HCT116 (cell line): ENCODE measurements around the gene GPRIN1. TPM values are rescaled to one million over a fixed set of nuclear protein-coding genes. Genes with fewer than 3 reads are reported as not detected.

Experiments used
- ATAC-seq: fragments of 200-7000 bp; cut with Tn5 transposase; 2 replicates; pipeline ENCODE4 v1.9.1; 2020; ENCODE audit warnings: mild to moderate bottlenecking, moderate library complexity
- BruUV-seq: library from RNA; stranded (reverse); fragments of 400-500 nt; replicated peaks from 2 replicates; lab custom pipeline; 2021; lab: Mats Ljungman, UMichigan
- CTCF ChIA-PET: fragments of 300-600 bp; sonication (Branson Sonifier 250); formaldehyde crosslinking; loops from one replicate; lab custom pipeline; 2021; ENCODE audit warnings: antibody characterized with exemption; lab: Charles Lee
- POLR2A ChIA-PET: fragments of 300-600, 350-600 bp; sonication (Branson Sonifier 250); formaldehyde crosslinking; loops from one replicate; lab custom pipeline; 2021; ENCODE audit warnings: antibody characterized with exemption; lab: Charles Lee
- RAD21 ChIA-PET, 2 experiments: fragments of 300-600 bp; sonication (Branson Sonifier 250); formaldehyde crosslinking; loops; one replicate each; lab custom pipeline; 2023; ENCODE audit warnings: low total read pairs in 2 of 2; ENCODE audit not compliant: uncharacterized antibody in 2 of 2, unreplicated experiment in 2 of 2, low non-redundant PET in 1 of 2; lab: Charles Lee
- DNase-seq: peaks from one replicate; pipeline ENCODE4 v3.0.0-alpha.2; 2010; ENCODE audit warnings: low read depth, low spot score
- H2AFZ ChIP-seq: fragments of 200-600 bp; shearing (Covaris generic), sonication (generic); 2 replicates; pipeline ENCODE4 v1.6.1; 2017; ENCODE audit warnings: low read depth, mixed run types, mixed read lengths, antibody characterized with exemption, low read length; ENCODE audit not compliant: poor library complexity, severe bottlenecking
- H3K27ac ChIP-seq: 2 replicates; pipeline ENCODE4 v1.5.1; 2012; ENCODE audit warnings: low read depth, low read length
- H3K27me3 ChIP-seq: fragments of 200-600 bp; sonication (generic); 2 replicates; pipeline ENCODE4 v1.6.1; 2016; ENCODE audit warnings: mixed run types, low read length, mixed read lengths; ENCODE audit not compliant: insufficient read depth
- H3K36me3 ChIP-seq, 2 experiments: fragments of 200-500 bp in 1 of 2; fragments of 200-600 bp in 1 of 2; sonication (Bioruptor generic) in 1 of 2; sonication (generic) in 1 of 2; 2 replicates each; pipeline versions ENCODE4 v1.5.1 to v1.6.1; 2014 to 2016; ENCODE audit warnings: low read length in 2 of 2, inconsistent platforms in 1 of 2, mixed read lengths in 1 of 2, mixed run types in 1 of 2; ENCODE audit not compliant: insufficient read depth in 2 of 2, control insufficient read depth in 1 of 2
- H3K4me1 ChIP-seq, 2 experiments: fragments of 200-600 bp in 1 of 2; sonication (generic) in 1 of 2; 2 replicates each; pipeline versions ENCODE4 v1.5.1 to v1.6.1; 2012 to 2017; ENCODE audit warnings: low read length in 2 of 2, inconsistent platforms in 1 of 2, mild to moderate bottlenecking in 1 of 2, mixed read lengths in 1 of 2, mixed run types in 1 of 2, moderate library complexity in 1 of 2; ENCODE audit not compliant: insufficient read depth in 2 of 2, control insufficient read depth in 1 of 2
- H3K4me2 ChIP-seq: fragments of 200-600 bp; sonication (generic); 2 replicates; pipeline ENCODE4 v1.6.1; 2017; ENCODE audit warnings: mixed run types, low read length, mixed read lengths
- H3K4me3 ChIP-seq, 2 experiments: fragments of 200-600 bp in 1 of 2; sonication (generic) in 1 of 2; replicated peaks in 1 of 2; 2 replicates each; pipeline ENCODE4 v1.5.1; 2011 to 2016; ENCODE audit warnings: low read length in 2 of 2, control low read depth in 1 of 2, low read depth in 1 of 2, mild to moderate bottlenecking in 1 of 2, mixed read lengths in 1 of 2, mixed run types in 1 of 2
- H3K79me2 ChIP-seq: fragments of 200-600 bp; sonication (generic); 2 replicates; pipeline ENCODE4 v1.6.1; 2017; ENCODE audit warnings: mild to moderate bottlenecking, mixed run types, low read length, moderate library complexity, mixed read lengths; ENCODE audit not compliant: insufficient read depth
- H3K9ac ChIP-seq: fragments of 200-600 bp; sonication (generic); 2 replicates; pipeline ENCODE4 v1.6.1; 2016; ENCODE audit warnings: low read length, mixed read lengths
- H3K9me2 ChIP-seq: fragments of 200-600 bp; sonication (generic), shearing (Covaris generic); 2 replicates; pipeline ENCODE4 v1.6.1; 2017; ENCODE audit warnings: mixed run types, mild to moderate bottlenecking, moderate library complexity; ENCODE audit not compliant: insufficient read depth
- H3K9me3 ChIP-seq, 2 experiments: fragments of 200-500 bp in 1 of 2; fragments of 200-600 bp in 1 of 2; sonication (Bioruptor generic) in 1 of 2; sonication (generic) in 1 of 2; 2 replicates each; pipeline ENCODE4 v1.6.1; 2014 to 2017; ENCODE audit warnings: low read length in 2 of 2, mixed read lengths in 2 of 2, inconsistent platforms in 1 of 2, low read depth in 1 of 2, mild to moderate bottlenecking in 1 of 2, mixed run types in 1 of 2, moderate library complexity in 1 of 2; ENCODE audit not compliant: control insufficient read depth in 1 of 2, insufficient read depth in 1 of 2
- H4K20me1 ChIP-seq: fragments of 200-600 bp; sonication (generic), shearing (Covaris generic); 2 replicates; pipeline ENCODE4 v1.6.1; 2017; ENCODE audit warnings: mixed run types, mild to moderate bottlenecking, moderate library complexity; ENCODE audit not compliant: insufficient read depth
- CBX3 ChIP-seq: IDR thresholded peaks from 2 replicates; pipeline ENCODE4 v1.6.1; 2012; ENCODE audit warnings: low read depth
- CEBPB ChIP-seq: IDR thresholded peaks from 2 replicates; pipeline ENCODE4 v1.6.1; 2012; ENCODE audit warnings: low read depth
- EGR1 ChIP-seq: IDR thresholded peaks from 2 replicates; pipeline ENCODE4 v1.6.1; 2012; ENCODE audit warnings: low read depth
- ELF1 ChIP-seq: IDR thresholded peaks from 2 replicates; pipeline ENCODE4 v1.6.1; 2012; ENCODE audit warnings: low read depth, borderline replicate concordance
- EZH2 ChIP-seq: fragments of 200-600 bp; sonication (generic); IDR thresholded peaks from 2 replicates; pipeline ENCODE4 v1.6.1; 2017; ENCODE audit warnings: antibody characterized with exemption, mixed run types
- EZH2phosphoT487 ChIP-seq: fragments of 200-600 bp; IDR thresholded peaks from 2 replicates; pipeline ENCODE4 v1.6.1; 2018; ENCODE audit warnings: antibody characterized with exemption, borderline replicate concordance
- POLR2AphosphoS5 ChIP-seq: IDR thresholded peaks from 2 replicates; pipeline ENCODE4 v1.6.1; 2011; ENCODE audit warnings: mild to moderate bottlenecking, low read depth, low read length, moderate library complexity
- RAD21 ChIP-seq: IDR thresholded peaks from 2 replicates; pipeline ENCODE4 v1.6.1; 2012; ENCODE audit warnings: low read depth, mild to moderate bottlenecking
- SIN3A ChIP-seq: IDR thresholded peaks from 2 replicates; pipeline ENCODE4 v1.6.1; 2012; ENCODE audit warnings: low read depth
- SP1 ChIP-seq: IDR thresholded peaks from 2 replicates; pipeline ENCODE4 v1.6.1; 2012; ENCODE audit warnings: low read depth
- SRF ChIP-seq: IDR thresholded peaks from 2 replicates; pipeline ENCODE4 v1.6.1; 2012; ENCODE audit warnings: low read depth
- TCF7L2 ChIP-seq: IDR thresholded peaks from 2 replicates; pipeline ENCODE4 v1.7.0; 2011; ENCODE audit warnings: borderline replicate concordance, inconsistent platforms; ENCODE audit not compliant: insufficient read depth, insufficient read length; ENCODE audit errors: extremely low read depth
- YY1 ChIP-seq: IDR thresholded peaks from 2 replicates; pipeline ENCODE4 v1.6.1; 2011; ENCODE audit warnings: low read length, low read depth, moderate library complexity, mild to moderate bottlenecking; ENCODE audit not compliant: insufficient replicate concordance; ENCODE audit errors: extremely low read depth
- ZFX ChIP-seq: fragments of 450-650 bp; IDR thresholded peaks from 2 replicates; pipeline ENCODE4 v1.6.1; 2017
- intact Hi-C: fragments of 100-400 bp; cut with micrococcal nuclease; formaldehyde crosslinking; loops from 2 replicates; pipeline ENCODE4 v1.10.0; 2022
- total RNA-seq: library from RNA; stranded (reverse); gene quantifications from one replicate; pipeline ENCODE4 v1.2.1, GENCODE V29; 2021; ENCODE audit not compliant: unreplicated experiment
- TF ChIP-seq, protein P1 (sequence below): IDR thresholded peaks from 2 replicates; pipeline ENCODE4 v1.6.1; 2012
- TF ChIP-seq, protein P2 (sequence below): IDR thresholded peaks from 2 replicates; pipeline ENCODE4 v1.6.1; 2012; ENCODE audit warnings: low read depth
- TF ChIP-seq, protein P3 (sequence below), 3 experiments: fragments of 200-600 bp in 1 of 3; sonication (generic) in 1 of 3; IDR thresholded peaks in 2 of 3; conservative IDR thresholded peaks in 1 of 3; 2 replicates each; pipeline ENCODE4 v1.5.1; 2012 to 2017; ENCODE audit warnings: low read depth in 2 of 3, low read length in 2 of 3, antibody characterized with exemption in 1 of 3, borderline replicate concordance in 1 of 3, control low read depth in 1 of 3, mild to moderate bottlenecking in 1 of 3, mixed read lengths in 1 of 3, mixed run types in 1 of 3, moderate library complexity in 1 of 3; ENCODE audit not compliant: insufficient read depth in 1 of 3
- TF ChIP-seq, protein P4 (sequence below): IDR thresholded peaks from 2 replicates; pipeline ENCODE4 v1.6.1; 2012
- TF ChIP-seq, protein P5 (sequence below): IDR thresholded peaks from 2 replicates; pipeline ENCODE4 v1.6.1; 2011; ENCODE audit warnings: mild to moderate bottlenecking, low read length, moderate library complexity; ENCODE audit not compliant: insufficient replicate concordance; ENCODE audit errors: extremely low read depth

The GPRIN1 gene
- total RNA-seq, 1 experiment from 2014 or later, result 14.2 TPM

DNA sequence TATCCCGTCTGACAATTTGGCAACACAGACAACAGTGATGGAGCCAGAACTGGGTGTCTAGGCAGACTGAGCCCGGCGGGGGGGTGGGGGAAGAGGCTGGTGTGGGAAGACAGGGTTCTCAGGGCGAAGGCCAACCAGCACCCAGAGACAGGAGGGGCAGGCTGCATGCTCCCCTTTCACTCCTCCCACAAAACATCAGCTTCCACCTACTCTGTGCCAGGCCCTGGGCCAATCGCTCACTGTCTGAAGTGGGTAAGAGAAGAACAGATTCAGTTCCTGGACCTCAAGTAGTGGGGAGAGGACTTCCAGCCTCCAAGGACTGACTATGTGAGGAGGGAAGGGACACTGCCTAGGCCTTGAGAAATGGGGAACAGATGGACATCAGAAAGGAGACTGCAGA is 17.6 kb upstream of the GPRIN1 start:
- ChIA-PET RAD21 (no interaction called here), POLR2A (no interaction called here), CTCF (no interaction called here)
- H3K9me3 ChIP-seq, result no peaks in the 10 kb centered on the region
- no peaks in the 10 kb centered on the region for H3K79me2 ChIP-seq
- no peak overlapping the region for H3K4me3 ChIP-seq
- ATAC-seq, result no peak
- H3K4me2 ChIP-seq, result no peak overlapping the region
- H3K36me3 ChIP-seq, result no peaks in the 10 kb centered on the region
- no peak overlapping the region for H3K27ac ChIP-seq
- DNase-seq, result no peak
- no peak overlapping the region for H2AFZ ChIP-seq
- no peak overlapping the region for H3K9ac ChIP-seq
- TF ChIP-seq, protein P1, sequence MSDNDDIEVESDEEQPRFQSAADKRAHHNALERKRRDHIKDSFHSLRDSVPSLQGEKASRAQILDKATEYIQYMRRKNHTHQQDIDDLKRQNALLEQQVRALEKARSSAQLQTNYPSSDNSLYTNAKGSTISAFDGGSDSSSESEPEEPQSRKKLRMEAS, result no peak
- TF ChIP-seq SP1 (no peak), EZH2phosphoT487 (no peak), YY1 (no peak), CBX3 (no peak), ZFX (no peak), ELF1 (no peak), TCF7L2 (no peak), EGR1 (no peak), SRF (no peak), EZH2 (no peak), CEBPB (no peak), POLR2AphosphoS5 (no peak), RAD21 (no peak), SIN3A (no peak)
- TF ChIP-seq, protein P2, sequence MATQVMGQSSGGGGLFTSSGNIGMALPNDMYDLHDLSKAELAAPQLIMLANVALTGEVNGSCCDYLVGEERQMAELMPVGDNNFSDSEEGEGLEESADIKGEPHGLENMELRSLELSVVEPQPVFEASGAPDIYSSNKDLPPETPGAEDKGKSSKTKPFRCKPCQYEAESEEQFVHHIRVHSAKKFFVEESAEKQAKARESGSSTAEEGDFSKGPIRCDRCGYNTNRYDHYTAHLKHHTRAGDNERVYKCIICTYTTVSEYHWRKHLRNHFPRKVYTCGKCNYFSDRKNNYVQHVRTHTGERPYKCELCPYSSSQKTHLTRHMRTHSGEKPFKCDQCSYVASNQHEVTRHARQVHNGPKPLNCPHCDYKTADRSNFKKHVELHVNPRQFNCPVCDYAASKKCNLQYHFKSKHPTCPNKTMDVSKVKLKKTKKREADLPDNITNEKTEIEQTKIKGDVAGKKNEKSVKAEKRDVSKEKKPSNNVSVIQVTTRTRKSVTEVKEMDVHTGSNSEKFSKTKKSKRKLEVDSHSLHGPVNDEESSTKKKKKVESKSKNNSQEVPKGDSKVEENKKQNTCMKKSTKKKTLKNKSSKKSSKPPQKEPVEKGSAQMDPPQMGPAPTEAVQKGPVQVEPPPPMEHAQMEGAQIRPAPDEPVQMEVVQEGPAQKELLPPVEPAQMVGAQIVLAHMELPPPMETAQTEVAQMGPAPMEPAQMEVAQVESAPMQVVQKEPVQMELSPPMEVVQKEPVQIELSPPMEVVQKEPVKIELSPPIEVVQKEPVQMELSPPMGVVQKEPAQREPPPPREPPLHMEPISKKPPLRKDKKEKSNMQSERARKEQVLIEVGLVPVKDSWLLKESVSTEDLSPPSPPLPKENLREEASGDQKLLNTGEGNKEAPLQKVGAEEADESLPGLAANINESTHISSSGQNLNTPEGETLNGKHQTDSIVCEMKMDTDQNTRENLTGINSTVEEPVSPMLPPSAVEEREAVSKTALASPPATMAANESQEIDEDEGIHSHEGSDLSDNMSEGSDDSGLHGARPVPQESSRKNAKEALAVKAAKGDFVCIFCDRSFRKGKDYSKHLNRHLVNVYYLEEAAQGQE, result no peak
- TF ChIP-seq, protein P3, sequence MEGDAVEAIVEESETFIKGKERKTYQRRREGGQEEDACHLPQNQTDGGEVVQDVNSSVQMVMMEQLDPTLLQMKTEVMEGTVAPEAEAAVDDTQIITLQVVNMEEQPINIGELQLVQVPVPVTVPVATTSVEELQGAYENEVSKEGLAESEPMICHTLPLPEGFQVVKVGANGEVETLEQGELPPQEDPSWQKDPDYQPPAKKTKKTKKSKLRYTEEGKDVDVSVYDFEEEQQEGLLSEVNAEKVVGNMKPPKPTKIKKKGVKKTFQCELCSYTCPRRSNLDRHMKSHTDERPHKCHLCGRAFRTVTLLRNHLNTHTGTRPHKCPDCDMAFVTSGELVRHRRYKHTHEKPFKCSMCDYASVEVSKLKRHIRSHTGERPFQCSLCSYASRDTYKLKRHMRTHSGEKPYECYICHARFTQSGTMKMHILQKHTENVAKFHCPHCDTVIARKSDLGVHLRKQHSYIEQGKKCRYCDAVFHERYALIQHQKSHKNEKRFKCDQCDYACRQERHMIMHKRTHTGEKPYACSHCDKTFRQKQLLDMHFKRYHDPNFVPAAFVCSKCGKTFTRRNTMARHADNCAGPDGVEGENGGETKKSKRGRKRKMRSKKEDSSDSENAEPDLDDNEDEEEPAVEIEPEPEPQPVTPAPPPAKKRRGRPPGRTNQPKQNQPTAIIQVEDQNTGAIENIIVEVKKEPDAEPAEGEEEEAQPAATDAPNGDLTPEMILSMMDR (IDR thresholded peaks at IDR 0.05 in 2 of 3, conservative IDR thresholded peaks at IDR 0.05 in 1 of 3; ENCODE audit: borderline replicate concordance in 1 of 3, insufficient read depth in 1 of 3, low read depth in 2 of 3, low read length in 2 of 3), result no peak
- TF ChIP-seq, protein P4, sequence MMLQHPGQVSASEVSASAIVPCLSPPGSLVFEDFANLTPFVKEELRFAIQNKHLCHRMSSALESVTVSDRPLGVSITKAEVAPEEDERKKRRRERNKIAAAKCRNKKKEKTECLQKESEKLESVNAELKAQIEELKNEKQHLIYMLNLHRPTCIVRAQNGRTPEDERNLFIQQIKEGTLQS, result no peak
- TF ChIP-seq, protein P5, sequence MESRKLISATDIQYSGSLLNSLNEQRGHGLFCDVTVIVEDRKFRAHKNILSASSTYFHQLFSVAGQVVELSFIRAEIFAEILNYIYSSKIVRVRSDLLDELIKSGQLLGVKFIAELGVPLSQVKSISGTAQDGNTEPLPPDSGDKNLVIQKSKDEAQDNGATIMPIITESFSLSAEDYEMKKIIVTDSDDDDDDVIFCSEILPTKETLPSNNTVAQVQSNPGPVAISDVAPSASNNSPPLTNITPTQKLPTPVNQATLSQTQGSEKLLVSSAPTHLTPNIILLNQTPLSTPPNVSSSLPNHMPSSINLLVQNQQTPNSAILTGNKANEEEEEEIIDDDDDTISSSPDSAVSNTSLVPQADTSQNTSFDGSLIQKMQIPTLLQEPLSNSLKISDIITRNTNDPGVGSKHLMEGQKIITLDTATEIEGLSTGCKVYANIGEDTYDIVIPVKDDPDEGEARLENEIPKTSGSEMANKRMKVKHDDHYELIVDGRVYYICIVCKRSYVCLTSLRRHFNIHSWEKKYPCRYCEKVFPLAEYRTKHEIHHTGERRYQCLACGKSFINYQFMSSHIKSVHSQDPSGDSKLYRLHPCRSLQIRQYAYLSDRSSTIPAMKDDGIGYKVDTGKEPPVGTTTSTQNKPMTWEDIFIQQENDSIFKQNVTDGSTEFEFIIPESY, result no peak
- peaks cover 0 to 18% of the 10 kb centered on the region in 2 experiments; a peak in 2 of 4 replicates for H3K4me1 ChIP-seq
- no TSS peak for BruUV-seq
- intact Hi-C loops, result no loop called here
- H4K20me1 ChIP-seq, result no peaks in the 10 kb centered on the region
- no peaks in the 10 kb centered on the region for H3K9me2 ChIP-seq
- no peaks in the 10 kb centered on the region for H3K27me3 ChIP-seq
